GM20000 (cell line): ENCODE measurements around the gene ADCY5.

Source experiments
- DNase-seq: peaks from one replicate; pipeline ENCODE4 v3.0.0; 2012; ENCODE audit warnings: low spot score
- CTCF ChIP-seq: IDR thresholded peaks from 2 replicates; pipeline ENCODE4 v1.5.1; 2012; ENCODE audit warnings: mild to moderate bottlenecking, control low read depth; ENCODE audit errors: extremely low read depth, missing control alignments

The ADCY5 gene

GRCh38 chr3:123414973-123415775 lies 33.7 kb downstream of the ADCY5 start:
- no peak for DNase-seq
- TF ChIP-seq CTCF, result no peak

- TF ChIP-seq CTCF, result no peak
- no peak for DNase-seq
Observed at GRCh38 chr3:123412811-123413604, 35.9 kb downstream of the ADCY5 start.

GRCh38 chr3:123412076-123412475 lies 36.8 kb downstream of the ADCY5 start:
- no peak for DNase-seq
- no peak for TF ChIP-seq CTCF

- no peak for DNase-seq
Observed at GRCh38 chr3:123411340-123412040, 37.4 kb downstream of the ADCY5 start.

GRCh38 chr3:123410149-123410515 lies 38.8 kb downstream of the ADCY5 start:
- TF ChIP-seq CTCF, result no peak
- no peak for DNase-seq

More at GRCh38 chr3:123411340-123412040, 37.4 kb downstream of the ADCY5 start:
- TF ChIP-seq CTCF, result no peak

- no peak for DNase-seq
Observed at GRCh38 chr3:123409443-123410148, 39.3 kb downstream of the ADCY5 start.

More at GRCh38 chr3:123409443-123410148, 39.3 kb downstream of the ADCY5 start:
- no peak for TF ChIP-seq CTCF
